Natural killer cell (primary cell): ENCODE results near the gene PCDHGA1. TPM values are rescaled to one million over a fixed set of nuclear protein-coding genes. Genes with fewer than 3 reads are reported as not detected.

ENCODE experiments used
- ATAC-seq, 3 donors: fragments of 150-1000 bp in 2 of 3; fragments of 200-7000 bp in 1 of 3; cut with Tn5 transposase; 1 replicate in 1 of 3; 2 replicates in 2 of 3; pipeline ENCODE4 v1.10.0; 2021; ENCODE audit warnings: mild to moderate bottlenecking in 2 of 3, moderate library complexity in 2 of 3
- DNase-seq, 2 donors: peaks; one replicate each; pipeline versions ENCODE4 v3.0.0 to v3.0.0-alpha.2; 2013 to 2021; ENCODE audit warnings: mixed read lengths in 1 of 2
- H3K27ac ChIP-seq: one replicate; pipeline ENCODE4 v1.5.1; 2013; ENCODE audit warnings: mild to moderate bottlenecking, low read length
- H3K27me3 ChIP-seq: one replicate; pipeline ENCODE4 v1.6.1; 2013; ENCODE audit warnings: low read length; ENCODE audit not compliant: control insufficient read depth, insufficient read depth
- H3K36me3 ChIP-seq: one replicate; pipeline ENCODE4 v1.6.1; 2013; ENCODE audit warnings: low read length; ENCODE audit not compliant: control insufficient read depth, insufficient read depth
- H3K4me1 ChIP-seq: one replicate; pipeline ENCODE4 v1.6.1; 2013; ENCODE audit warnings: low read length; ENCODE audit not compliant: control insufficient read depth, insufficient read depth
- H3K4me3 ChIP-seq: one replicate; pipeline ENCODE4 v1.5.1; 2013; ENCODE audit warnings: low read length
- H3K9me3 ChIP-seq: one replicate; pipeline ENCODE4 v1.6.1; 2013; ENCODE audit warnings: low read length; ENCODE audit not compliant: control insufficient read depth, insufficient read depth
- H3K27ac Mint-ChIP-seq, 2 donors: one replicate each; pipeline ENCODE4 v1.8.0; 2022; ENCODE audit warnings: mild to moderate bottlenecking in 2 of 2, mixed read lengths in 2 of 2, moderate library complexity in 1 of 2
- H3K27me3 Mint-ChIP-seq, 2 donors: one replicate each; pipeline ENCODE4 v1.8.0; 2022; ENCODE audit warnings: low read depth in 2 of 2, mixed read lengths in 2 of 2
- H3K36me3 Mint-ChIP-seq: one replicate; pipeline ENCODE4 v1.8.0; 2022; ENCODE audit warnings: mixed read lengths
- H3K4me1 Mint-ChIP-seq, 2 donors: one replicate each; pipeline ENCODE4 v1.8.0; 2022; ENCODE audit warnings: mixed read lengths in 2 of 2
- H3K4me3 Mint-ChIP-seq: one replicate; pipeline ENCODE4 v1.8.0; 2022; ENCODE audit warnings: mild to moderate bottlenecking, moderate library complexity, mixed read lengths
- H3K9me3 Mint-ChIP-seq, 2 donors: one replicate each; pipeline ENCODE4 v1.8.0; 2022; ENCODE audit warnings: mixed read lengths in 2 of 2
- WGBS: methylation state at CpG from one replicate; pipeline ENCODE4 v1.1.7; 2013; ENCODE audit warnings: missing lambda C conversion rate; ENCODE audit not compliant: insufficient coverage; 5-methylcytosine and 5-hydroxymethylcytosine counted together
- intact Hi-C: fragments of 100-400 bp; cut with micrococcal nuclease; formaldehyde crosslinking; loops from one replicate; pipeline ENCODE4 v1.14.2; 2022
- total RNA-seq, 4 donors: library from RNA; stranded (reverse); fragments of 120-200 nt in 1 of 4; gene quantifications; one replicate each; pipeline versions ENCODE4 v1.2.3 to v1.2.4, GENCODE V29; 2013 to 2022
- TF ChIP-seq, protein P1 (sequence below): fragments of 200-600 bp; IDR thresholded peaks from one replicate; pipeline ENCODE4 v1.8.0; 2022; ENCODE audit warnings: antibody characterized with exemption

Gene PCDHGA1
- total RNA-seq, 3 donors from 2014 or later (not counting 1 experiment from before 2014, with no cell fraction given) = not detected

DNA sequence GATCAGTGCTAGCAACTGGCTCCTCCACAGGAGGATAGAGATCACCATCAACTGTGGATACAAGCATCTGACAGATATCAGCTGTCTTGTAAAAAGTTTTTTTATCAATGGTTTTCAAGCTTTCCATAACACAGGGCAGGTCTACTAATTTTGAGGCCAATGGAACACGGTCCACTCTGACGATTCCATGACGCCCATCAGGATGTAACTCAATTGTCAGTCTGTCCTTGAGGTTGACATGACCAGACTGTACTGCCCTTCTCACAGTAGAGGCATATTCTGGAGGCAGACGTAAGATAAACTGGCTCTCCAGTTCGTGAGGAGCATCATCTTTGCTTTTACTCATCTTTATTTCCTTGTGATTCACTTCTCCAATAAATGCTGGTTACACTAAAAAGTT, 10.6 kb upstream of the PCDHGA1 start:
- H3K27me3 Mint-ChIP-seq = peaks cover 0 to 4% of the 10 kb centered on the region in 2 donors
- H3K27ac ChIP-seq = peak overlapping the region; percentile 97
- H3K4me1 ChIP-seq = peaks cover 12% of the 10 kb centered on the region
- H3K36me3 ChIP-seq = peaks cover 7% of the 10 kb centered on the region
- 80% methylated on average over 5 of the region's 5 CpGs for WGBS
- TF ChIP-seq, protein P1, sequence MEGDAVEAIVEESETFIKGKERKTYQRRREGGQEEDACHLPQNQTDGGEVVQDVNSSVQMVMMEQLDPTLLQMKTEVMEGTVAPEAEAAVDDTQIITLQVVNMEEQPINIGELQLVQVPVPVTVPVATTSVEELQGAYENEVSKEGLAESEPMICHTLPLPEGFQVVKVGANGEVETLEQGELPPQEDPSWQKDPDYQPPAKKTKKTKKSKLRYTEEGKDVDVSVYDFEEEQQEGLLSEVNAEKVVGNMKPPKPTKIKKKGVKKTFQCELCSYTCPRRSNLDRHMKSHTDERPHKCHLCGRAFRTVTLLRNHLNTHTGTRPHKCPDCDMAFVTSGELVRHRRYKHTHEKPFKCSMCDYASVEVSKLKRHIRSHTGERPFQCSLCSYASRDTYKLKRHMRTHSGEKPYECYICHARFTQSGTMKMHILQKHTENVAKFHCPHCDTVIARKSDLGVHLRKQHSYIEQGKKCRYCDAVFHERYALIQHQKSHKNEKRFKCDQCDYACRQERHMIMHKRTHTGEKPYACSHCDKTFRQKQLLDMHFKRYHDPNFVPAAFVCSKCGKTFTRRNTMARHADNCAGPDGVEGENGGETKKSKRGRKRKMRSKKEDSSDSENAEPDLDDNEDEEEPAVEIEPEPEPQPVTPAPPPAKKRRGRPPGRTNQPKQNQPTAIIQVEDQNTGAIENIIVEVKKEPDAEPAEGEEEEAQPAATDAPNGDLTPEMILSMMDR = no peak
- DNase-seq = no peak
- H3K27ac Mint-ChIP-seq = peak overlapping the region; percentile 100
- H3K4me1 Mint-ChIP-seq = peaks cover 31 to 41% of the 10 kb centered on the region in 2 donors
- H3K36me3 Mint-ChIP-seq = peaks cover 59% of the 10 kb centered on the region
- H3K27me3 ChIP-seq = no peaks in the 10 kb centered on the region
- H3K9me3 ChIP-seq = peaks cover 53% of the 10 kb centered on the region
- no peak for ATAC-seq
- peak overlapping the region; percentile 99 for H3K4me3 Mint-ChIP-seq
- intact Hi-C loops = loop anchor here (1.0 kb wide), 1 partner anchor 245 kb away; no protein-coding TSS in a partner anchor
- H3K9me3 Mint-ChIP-seq = peaks cover 19 to 28% of the 10 kb centered on the region in 2 donors
- H3K4me3 ChIP-seq = peak overlapping the region; percentile 93

DNA sequence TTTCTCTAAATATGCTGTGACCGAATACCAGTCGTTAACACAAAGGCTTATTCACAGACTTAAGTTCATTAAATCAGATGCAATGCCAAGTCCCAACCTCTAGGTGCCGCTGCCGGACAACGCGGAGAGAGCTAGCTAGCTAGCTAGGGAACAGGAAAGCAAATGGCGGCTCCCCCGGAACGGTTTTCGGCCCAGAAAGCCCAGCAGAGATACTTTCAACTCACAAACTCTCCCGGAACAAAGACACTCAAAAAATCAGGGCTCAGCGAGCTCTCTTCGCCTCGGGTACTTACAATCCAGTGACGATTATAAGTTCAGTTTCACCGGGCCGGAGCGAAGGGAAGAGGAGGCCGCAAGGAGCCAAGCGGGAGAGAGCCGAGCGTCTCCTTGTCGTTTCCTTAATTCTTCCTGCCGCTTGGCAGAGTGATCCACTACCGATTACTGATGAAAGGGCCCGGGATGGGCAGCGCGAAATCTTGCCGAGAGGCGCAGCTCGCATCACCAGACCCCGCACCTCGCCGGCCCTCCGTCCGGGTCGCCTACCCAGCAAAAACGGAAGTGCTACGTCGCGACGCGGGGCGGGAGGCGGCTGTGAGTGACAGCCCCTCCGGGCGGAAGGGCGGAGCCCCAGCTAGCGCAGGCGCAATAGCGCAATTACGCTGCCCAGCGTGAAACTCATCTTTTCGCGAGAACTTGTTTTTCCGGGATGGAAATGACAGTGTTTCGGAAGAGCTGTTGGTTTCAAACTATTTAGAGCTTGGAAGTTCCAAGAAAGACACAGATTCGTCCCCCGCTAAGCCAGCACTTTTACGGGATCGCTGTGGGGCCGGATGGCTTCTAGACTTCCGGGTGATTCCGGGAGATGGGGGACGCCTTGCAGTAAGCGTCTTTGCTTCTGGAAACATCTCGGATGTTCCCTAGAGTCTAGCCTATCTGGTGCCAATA, 9.8 kb upstream of the PCDHGA1 start, which contains the start of gene TAF7:
TSS of gene TAF7 (minus strand) at position 560 of the 945 bp plus-strand sequence. CDS start 740 bp downstream, outside the sequence.
- ATAC-seq (peak; percentile 89 to 96 (median 90)), DNase-seq (peak; percentile 93 to 97)
- TF ChIP-seq, protein P1 = peak; percentile 81
- H3K27me3 ChIP-seq = no peaks in the 10 kb centered on the region
- peaks cover 7% of the 10 kb centered on the region for H3K36me3 ChIP-seq
- H3K9me3 ChIP-seq = peaks cover 48% of the 10 kb centered on the region
- H3K4me1 ChIP-seq = peaks cover 12% of the 10 kb centered on the region
- peak within 1 kb of the TSS; percentile 97 for H3K27ac ChIP-seq
- peaks cover 31 to 34% of the 10 kb centered on the region in 2 donors for H3K4me1 Mint-ChIP-seq
- H3K4me3 ChIP-seq = peak within 1 kb of the TSS; percentile 93
- peak within 1 kb of the TSS; percentile 100 for H3K27ac Mint-ChIP-seq
- H3K9me3 Mint-ChIP-seq = peaks cover 14 to 20% of the 10 kb centered on the region in 2 donors
- H3K36me3 Mint-ChIP-seq = peaks cover 51% of the 10 kb centered on the region
- H3K4me3 Mint-ChIP-seq = peak within 1 kb of the TSS; percentile 99
- H3K27me3 Mint-ChIP-seq = peaks cover 3 to 7% of the 10 kb centered on the region in 2 donors
- intact Hi-C loops = loop anchor here (1.0 kb wide), 1 partner anchor 244 kb away; no protein-coding TSS in a partner anchor
- 2% methylated on average over 67 of the region's 67 CpGs for whole genome bisulfite sequencing

DNA sequence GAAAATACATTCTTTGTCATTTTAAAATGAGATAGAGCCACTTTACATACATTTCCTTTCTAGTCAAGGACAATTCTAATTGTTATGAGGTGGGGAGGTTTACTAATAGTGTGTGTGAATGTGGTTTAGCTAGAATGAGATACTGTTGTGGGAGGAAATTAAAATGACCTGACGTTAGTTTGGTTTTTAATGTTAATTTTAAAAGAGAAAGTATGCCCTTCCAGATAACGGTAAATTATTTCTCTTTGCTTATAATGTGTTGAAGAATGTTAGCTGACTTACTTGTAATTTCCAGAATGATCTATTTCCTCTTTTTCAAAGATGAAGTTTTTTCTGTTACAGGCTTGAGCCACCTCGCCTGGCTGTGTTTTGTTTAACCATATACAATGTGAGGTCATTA, 8.1 kb upstream of the PCDHGA1 start:
- WGBS = 71% methylated on average over 1 of the region's 3 CpGs
- intact Hi-C loops = no loop called here
- TF ChIP-seq, protein P1 = no peak
- Histone ChIP-seq H3K4me1 (peaks cover 18% of the 10 kb centered on the region), H3K4me3 (no peak overlapping the region), H3K27ac (no peak overlapping the region), H3K27me3 (no peaks in the 10 kb centered on the region), H3K9me3 (peaks cover 33% of the 10 kb centered on the region), H3K36me3 (peaks cover 7% of the 10 kb centered on the region)
- no peak for ATAC-seq
- peaks cover 11 to 17% of the 10 kb centered on the region in 2 donors for H3K9me3 Mint-ChIP-seq
- H3K36me3 Mint-ChIP-seq = peaks cover 46% of the 10 kb centered on the region
- peaks cover 39% of the 10 kb centered on the region in 2 donors for H3K4me1 Mint-ChIP-seq
- peaks cover 14 to 21% of the 10 kb centered on the region in 2 donors for H3K27me3 Mint-ChIP-seq
- peak overlapping the region in 1 of 2 donors; percentile 100 for H3K27ac Mint-ChIP-seq
- peak overlapping the region; percentile 99 for H3K4me3 Mint-ChIP-seq
- DNase-seq = no peak
